ENCODE results near the gene FSTL4.
"Not testable (repeated sequence)": the region's sequence is repeated elsewhere in the genome, so short reads cannot be mapped to it uniquely, and the experiment has no call there.

Gene FSTL4

DNA sequence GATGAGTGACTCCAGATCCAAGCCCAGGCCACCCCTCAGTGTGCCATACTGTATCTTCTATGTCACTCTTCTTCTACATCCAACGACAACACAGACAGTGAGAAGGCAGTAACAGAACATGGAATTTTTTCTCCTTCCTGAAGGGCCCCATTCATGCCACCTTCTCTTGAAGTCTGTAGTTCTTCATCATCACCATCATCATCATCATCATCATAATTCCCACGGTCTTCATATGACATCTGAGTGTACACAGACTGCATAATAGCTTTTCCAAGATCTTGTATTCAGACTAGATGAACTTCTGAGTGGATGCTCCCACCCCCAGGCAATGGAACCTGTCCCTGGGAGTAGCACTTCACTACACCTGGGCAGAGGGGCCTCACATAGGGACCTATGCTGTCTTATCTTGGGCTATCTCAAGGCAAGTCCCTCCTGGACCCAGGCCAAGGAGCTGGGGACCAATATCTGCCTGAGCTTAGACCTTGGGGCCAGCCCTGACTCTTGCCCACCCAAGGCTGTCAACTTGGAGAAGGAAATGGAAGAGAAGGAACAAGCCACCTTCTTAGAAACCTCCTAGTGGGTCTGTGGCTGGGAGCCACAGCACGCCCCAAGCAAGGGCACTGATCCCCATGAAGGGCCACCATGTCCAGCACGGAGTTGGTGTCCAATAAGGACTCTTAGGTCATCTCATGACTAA, 159.1 kb downstream of the FSTL4 start:
- DNase-seq = no peak

DNA sequence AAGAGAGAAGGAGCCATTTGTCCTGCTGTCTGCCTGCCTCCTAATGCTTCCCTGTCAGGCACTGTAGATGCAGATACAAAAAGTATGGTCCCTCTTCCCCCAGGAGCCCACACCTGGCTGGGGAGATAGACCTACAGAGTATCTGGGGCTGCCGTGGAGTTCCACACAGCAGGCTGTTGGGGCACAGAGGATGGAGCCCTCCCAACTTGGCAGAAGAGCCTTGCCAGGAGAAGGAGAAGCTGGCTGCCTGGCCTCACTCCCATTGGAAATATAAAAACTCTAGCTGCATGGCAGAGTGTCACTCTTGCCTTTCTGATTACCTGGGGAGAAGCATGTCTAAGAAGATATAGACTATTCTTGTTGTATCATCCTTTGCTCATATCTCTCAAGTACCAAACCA, 160.4 kb downstream of the FSTL4 start:
- DNase-seq = no peak

DNA sequence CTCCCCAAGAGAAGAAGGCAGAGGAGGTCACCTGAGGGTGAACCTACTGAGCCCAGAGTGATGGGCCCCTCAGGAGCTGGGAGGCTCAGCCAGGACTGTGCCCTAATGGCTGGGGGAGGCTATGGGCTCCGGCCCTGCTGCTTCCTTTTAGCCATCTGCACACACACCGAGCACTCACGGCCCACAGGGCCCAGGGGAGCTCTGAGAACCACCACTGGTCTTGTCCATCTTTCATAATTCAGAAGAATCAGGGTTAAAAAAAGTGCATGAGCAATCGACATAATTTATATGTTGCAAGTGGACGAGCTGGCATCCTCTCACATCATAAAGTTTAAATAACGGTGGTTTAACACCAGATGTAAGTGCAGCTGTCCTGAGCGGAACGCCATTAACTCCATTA, 162.1 kb downstream of the FSTL4 start:
- no peak for DNase-seq

DNA sequence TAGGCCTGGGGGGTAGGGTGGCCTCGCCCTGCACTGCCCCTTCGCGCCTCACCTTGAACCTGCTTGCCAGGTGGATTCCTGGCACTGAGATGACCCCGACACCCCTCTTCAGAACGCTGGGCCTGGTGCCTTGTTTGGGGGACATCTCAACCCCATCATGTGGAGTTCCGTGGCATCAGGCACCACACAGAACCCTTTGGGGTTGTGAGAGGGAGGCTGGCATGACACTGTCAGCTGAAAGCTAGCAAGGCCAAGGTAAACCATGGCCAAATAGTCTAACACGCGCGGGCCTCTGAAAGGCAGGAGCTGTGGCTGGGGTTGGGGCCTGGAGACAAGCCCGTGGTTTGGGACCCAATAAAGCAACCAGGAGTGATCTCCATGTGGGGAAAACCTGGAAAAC, 163.2 kb downstream of the FSTL4 start:
- DNase-seq = no peak

DNA sequence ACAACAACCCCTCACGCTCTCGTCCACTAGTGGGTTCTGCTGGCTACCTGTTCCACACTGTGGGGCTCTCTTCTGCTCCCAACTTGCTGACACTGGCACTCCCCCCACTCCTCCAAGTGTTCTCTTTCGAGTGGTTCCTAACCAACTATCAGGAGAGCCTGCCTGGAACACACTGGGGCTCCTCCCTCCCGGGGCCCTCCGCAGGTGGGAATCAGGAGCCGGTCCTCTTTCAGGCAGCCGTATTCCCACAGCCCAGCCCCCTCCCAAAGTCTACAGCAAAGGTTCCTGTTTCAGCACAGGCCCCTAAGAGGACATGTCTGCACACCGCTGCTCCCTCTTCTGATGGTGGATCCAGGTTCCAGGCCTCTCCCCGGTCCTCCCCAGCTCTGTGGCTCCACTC, 165.9 kb downstream of the FSTL4 start:
- DNase-seq = no peak

DNA sequence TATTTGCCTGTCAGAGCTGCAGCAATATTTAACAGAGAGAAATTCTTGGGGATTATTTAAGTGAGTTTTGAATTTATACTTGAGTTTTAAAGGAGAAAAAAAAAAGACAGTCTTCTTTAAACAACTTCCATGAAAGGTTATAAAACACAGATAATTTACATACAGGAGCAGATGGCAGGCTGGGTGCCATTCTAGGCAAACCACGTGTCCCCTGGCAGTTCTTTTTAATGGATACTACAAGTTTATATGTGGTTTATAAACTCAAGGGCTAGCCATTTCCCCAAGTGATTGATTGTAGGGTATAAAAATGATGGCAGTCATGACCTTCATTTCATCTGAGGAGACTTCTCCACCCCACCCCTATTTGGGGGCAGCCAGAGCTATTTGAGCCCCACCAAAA, 166.6 kb downstream of the FSTL4 start:
- DNase-seq = no peak

DNA sequence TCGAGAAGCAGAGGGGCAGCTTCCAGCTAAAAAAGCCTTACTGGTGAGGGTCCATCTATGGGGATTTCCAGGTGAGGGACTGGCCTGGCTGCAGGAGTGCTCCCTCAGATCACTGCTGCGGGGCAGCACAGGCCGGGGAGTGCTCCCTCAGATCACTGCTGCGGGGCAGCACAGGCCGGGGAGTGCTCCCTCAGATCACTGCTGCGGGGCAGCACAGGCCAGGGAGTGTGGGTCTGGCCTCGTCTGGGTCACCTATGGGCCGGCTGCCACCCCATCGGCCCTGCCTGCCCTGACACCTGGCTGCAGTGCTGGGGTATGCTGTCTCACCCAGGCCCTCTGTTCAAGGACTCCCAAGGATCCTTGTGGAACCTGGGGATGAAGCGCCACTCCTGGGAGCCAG, 167.1 kb downstream of the FSTL4 start:
- not testable (repeated sequence) for DNase-seq

DNA sequence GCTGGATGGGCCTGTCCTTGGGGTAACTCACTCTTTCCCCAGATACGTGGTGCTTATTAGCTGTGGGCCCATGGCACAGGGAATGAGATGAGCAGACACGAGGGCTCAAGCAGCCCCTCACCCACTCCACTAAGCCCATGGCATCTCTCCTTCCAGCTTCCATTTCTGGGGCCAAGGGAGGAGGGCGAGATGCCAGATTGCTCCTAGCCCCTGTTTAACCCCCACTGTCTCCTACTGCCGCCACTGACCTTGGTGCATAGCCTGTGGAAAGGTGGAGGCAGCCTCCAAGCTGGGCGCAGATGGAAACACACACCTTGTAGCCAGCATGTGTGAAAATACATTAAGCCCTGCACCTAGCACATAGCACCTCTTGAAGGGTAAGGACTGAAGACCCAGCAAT, 167.6 kb downstream of the FSTL4 start:
- DNase-seq = no peak

DNA sequence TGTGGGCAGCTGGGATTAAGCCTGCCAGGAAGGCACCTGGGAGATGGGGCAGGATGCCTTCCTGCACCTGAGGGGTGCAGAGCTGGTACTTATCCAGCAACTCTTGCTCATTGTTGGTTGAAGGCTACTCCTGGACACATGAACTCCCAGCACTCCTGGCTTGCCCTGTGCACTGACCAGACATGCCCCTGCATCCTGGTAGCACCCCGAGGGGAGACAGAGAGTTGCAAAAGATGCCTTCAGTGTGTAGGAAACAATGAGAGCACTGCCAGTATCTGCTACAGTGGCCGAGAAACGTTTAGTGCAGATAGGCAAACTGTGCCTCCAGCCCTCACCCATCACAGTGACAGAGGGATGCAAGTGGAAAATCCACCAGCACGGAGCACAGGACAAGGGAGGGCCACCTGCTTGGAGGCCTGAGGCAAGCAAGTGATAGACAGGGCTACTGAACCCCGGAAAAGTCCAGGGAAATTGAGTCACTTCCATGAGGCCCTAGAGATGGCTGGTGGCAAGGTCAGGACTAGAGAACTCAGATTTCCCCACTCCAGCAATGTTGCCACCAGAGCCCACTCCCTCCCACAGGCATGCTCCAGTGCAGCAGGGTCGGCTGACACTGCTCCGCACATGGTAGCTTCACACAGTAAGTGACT, 171.1 kb downstream of the FSTL4 start:
- no peak for DNase-seq

DNA sequence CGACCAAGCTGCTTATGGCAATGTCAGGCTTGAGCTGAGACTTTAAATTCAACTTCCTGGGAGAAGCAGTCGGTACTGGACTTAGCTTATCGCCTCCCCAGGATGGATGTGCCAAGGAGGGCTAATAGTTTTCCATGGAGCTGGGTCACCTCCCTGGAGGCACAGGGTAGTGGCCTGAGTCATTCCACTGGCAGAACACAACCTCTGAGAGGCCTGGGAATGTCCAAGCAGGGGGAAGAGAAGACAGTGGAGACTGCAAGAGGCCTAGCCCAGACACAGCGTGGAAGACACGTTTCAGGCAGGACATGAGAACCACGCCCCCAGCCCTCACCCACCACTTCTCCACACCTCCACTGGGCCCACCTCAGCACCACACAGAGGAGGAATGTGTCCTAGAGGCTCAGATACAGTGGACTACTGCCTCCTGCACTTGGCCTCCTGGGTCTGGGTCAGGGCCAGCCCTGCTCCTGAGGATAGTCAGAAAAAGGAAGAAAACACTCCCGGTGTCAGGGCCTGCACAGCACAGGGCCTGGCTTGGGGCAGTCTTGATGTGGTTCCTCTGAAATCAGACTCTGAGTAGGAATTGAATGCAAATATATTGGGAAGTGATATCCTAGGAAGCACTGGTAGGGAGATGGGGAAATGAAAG, 171.8 kb downstream of the FSTL4 start:
- no peak for DNase-seq

DNA sequence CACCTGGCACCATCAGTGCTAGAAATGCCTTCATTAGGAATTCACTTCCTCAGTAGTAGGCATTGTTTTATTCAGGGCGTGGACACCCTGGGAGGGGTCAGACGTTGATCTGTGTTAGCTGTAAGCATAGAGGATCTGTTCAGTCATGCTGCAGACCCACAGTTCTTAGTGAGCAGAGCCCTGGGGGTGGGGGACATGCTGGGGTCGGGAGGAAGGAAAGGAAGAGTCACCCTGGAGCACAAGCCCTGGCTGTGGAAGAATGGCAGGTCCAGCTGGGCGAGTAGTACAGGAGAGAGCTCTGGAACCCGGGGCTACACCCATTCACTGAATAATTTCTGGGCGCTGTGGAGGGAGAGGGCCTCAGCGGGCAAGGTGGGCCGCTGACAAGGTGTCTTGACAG, 172.5 kb downstream of the FSTL4 start:
- DNase-seq = no peak

DNA sequence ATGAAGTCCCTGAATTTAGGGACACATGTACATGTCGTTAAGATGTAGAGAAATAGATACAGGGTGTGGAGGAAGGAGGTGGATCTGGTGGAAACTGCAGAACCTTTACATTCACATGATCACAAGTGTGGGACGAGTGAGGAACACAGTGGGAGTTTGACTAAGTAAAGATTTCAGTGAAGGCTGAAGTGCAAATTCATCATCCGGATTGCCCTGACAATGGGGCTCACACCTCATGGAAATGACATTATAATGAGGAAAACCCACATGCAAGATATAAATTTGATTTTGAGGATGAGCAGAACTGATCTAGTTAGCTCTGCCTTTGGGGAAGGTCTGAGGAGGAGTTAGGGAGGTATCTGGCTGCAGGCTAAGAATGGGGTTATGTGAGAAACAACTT, 173.9 kb downstream of the FSTL4 start:
- DNase-seq = no peak

DNA sequence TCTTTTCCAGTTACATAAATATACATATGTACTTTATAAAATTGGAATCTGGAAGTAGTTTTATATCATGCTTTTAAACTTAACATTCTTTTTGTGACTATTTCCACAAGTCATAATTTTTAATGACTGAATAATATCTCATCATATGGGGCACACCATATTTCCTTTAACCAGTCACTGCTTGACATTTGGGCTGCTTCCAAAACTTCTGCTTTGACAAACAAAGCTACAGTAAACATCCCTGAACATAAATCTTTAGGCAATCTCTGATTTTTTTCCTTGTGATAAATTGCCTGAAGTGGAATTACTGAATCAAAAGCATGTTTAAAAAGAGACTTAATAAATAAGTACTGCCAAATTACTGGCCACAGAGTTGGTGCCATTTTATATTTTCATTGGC, 178.0 kb downstream of the FSTL4 start:
- DNase-seq = no peak

DNA sequence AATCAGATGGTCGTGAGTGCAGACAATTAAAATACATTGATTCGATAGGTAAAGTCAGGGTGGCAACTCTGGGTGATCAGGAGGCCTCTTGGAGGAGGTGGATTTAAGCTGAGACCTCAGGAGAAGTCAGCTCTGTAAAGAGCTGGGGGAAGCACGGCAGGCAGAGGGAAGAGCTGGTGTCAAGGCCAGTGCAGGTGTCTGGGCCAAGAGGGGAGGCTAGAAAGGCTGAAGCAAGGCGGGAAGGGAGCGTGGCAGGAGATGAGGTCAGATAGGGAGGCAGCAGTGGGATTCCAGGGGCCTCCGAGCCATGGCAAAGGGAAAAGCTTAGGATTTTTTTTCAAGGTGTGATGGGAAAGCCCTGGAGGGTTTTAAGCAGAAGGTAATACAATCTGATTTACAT, 178.7 kb downstream of the FSTL4 start:
- DNase-seq = no peak

DNA sequence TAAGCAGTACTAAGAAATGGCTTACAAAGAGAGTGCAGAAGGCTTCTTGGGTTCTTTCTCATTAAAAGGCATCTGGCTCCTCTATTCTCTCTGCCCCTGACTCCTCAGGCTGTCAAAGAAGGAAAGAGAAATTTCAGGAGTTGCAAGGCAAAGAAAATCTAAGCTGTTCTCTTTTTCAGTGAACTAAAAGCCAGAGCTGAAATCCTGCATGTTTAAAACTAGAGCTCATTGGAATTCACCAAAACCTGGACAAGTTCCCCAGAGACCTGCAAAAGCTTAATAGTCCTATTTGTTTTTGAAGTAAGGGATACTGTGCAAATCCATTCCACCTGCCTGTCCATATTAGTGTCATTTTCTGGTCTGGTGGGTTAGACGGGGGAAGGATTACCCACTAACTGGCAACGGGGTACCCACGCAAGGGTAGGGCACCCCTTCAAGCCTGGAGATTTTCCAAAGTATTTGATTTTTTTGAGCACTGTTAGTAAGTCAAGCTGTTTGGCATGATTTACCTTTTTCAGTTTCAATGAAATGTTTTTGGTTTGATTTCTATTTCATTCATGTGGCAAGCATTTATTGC, 179.3 kb downstream of the FSTL4 start:
- no peak for DNase-seq

DNA sequence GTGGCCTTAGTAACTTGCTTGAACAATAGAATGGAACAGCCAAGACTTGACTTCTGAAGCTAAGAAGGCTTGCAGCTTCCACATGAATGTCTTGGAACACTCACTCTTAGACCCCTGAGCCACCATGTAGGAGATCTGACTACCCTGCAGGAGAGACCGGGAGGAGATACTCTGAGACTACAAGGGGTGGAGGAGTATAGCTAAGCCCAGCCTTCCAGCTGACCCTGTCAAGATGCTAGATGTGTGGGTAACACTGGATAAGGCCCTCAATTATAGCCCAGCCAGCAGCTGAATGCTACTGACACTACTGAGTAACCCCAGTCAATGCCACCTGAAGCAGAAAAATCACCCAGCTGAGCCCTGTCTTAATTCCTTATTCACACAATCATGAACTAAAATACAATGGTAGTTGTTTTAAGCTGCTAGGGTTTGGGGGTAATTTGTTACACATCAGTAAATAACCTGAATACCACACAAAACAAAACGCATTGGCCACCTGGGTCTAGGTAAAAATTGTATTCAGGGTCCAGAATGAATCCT, 180.9 kb downstream of the FSTL4 start:
- DNase-seq = no peak

DNA sequence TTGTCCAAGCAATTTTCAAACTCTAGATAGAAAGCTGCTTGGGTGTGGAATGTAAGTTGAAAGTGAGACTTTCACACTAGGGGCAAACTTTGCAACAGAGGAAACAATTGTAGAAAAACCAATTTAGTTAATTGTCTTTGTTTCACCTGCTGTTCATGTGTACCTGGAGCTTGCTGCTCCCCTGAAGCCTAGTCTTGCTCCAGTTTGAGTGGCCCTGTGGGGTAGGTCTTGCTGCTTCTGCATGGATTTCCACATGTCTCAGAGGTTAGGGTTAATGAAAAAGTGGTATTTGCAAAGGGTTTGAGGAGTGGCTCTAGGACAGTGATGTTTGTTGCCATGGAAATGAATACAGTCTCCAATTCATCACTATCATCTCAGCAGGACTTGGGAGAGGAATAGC, 182.2 kb downstream of the FSTL4 start:
- no peak for DNase-seq

DNA sequence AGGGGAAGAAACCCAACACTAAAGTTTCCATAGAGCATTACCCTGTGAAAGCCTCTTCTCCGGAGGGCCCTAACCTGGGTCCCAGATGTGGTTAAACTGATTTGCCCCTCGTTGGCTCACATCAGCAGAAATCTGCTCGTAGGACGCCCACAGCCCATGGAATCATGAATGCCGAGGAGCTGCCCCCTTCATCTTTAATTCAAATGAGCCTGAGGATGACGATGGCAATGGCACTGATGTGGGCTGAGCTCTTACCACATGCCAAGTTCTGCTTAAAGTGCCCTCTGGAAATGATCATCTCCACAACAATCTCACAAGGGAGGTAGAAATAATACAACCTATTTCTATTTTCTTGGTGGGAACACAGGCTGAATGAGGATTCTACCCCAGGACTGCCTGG, 183.3 kb downstream of the FSTL4 start:
- DNase-seq = no peak

DNA sequence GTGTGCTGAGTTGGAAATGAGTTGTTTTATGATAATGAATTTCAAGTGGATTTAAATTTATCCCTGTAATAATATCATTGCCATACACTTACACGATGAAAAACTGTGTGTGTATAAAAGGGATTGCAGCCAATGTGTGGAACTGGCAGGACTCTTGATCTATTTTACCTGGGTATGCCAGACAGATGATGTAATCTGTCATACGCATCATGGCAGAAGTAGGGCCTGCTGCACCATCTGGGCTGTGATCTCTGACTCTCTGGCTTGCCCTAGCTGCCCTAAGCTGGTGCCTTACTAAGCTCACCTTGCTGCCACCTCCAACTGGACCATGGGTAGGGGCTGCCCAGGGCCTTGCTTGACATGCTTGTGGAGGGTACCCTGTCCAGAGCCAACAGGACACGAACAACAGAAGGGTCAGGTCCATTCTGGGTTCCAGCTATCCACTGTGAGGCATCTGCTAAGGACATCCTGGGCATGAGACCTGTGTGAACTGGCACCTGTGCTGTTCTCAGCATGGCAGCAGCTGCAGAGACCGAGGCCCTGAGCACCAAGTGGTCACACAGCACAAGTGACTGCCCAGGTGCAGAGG, 184.2 kb downstream of the FSTL4 start:
- no peak for DNase-seq

DNA sequence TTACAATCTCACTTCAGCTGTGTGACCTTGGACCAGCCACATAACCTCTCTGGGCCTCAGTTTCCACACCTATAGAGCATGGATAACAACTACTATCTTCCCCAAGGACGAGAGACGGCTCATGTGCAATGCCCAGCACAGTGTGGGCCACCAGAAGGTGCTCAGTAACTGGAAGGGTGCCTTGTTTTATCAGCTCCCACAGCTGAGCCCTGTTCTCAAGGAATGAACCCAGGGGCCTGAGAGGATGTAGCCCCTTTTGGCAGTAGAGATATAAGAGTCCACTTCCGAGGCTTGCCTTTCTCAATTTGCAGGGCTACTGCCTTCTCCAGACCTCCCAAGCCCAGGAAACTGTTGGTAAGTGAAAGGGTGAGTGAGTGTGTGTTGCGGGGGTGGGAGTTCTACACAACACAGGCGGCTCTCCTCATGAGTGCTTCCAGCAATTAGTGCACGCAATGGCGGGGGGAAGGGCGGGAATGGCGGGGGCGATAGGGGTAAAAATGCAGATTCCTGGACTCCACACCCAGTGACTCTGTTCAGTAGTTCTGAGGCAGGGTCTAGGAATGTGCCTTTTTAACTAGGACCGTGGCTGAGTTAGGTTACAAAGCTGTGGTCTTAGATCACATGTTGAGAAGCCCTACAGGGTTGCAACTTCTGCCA, 185.1 kb downstream of the FSTL4 start:
- DNase-seq = no peak

DNA sequence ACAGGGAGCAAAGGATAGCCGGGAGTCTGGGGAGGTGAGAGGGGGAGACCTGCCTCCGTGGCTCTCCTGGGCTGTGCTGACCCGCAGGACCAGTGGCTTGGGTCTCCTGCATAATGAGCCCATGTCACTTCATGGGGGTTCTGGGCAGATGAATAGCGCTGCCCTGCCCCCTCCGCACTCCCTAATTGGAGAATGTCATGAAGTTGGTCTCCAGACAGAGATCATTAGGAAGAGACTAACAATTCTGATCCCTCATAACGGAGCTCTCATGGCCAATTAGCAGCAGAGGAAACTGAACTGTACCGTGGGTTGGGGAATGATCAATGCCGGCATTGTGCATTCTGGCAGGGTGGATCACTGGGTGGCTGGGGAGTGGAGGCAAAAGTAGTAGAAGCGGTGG, 186.1 kb downstream of the FSTL4 start:
- no peak for DNase-seq

DNA sequence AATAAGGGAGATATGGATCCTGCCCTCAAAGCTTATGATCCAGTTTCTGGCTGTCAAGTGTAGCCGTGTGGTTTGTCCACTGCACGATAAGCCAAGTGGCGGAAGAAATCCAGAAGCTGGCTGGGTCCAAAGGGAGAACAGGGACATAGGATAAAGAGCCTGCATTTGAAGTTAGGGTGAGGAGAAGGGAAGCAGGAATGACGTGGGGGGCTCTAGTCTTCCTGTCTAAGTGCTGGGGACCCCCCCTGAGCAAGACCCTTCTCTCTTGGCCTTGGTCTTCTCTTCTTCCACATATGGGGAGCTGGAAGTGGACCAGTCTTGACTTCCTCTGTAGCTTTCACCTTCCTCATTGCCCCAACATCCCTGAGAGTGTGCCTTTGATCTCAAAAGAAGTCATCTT, 186.6 kb downstream of the FSTL4 start:
- DNase-seq = no peak

DNA sequence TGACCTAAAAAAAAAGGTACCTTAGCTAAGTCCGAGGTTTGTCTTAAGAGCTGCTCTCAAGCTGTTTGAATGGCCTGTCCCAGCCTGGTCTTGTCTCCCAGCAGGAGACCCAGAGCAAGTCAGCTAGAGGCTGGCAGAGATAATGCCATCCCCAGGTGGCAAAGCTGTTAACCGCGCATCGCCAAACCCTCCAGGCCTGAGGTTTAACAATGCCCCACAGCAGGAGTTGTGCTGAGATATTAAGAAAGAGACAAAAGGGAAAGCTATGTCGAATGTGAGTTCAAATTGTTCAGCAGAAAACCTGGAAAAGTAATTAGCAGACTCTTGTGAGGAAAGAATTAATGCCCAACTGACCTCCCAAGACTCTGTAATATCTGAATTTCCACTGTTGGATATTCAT, 187.1 kb downstream of the FSTL4 start:
- no peak for DNase-seq
